NCI-H69 (cell line): Measurements from ENCODE around the gene POLR1B.
"Not testable (repeated sequence)": the region's sequence is repeated elsewhere in the genome, so short reads cannot be mapped to it uniquely, and the experiment has no call there.

ENCODE experiments used
- DNase-seq: peaks from one replicate; lab custom pipeline; 2025; lab: John Stamatoyannopoulos, UW

POLR1B gene

GRCh38 chr2:112601754-112602153 is 59.5 kb downstream of the POLR1B start:
- DNase-seq: peak; percentile 21

DNA sequence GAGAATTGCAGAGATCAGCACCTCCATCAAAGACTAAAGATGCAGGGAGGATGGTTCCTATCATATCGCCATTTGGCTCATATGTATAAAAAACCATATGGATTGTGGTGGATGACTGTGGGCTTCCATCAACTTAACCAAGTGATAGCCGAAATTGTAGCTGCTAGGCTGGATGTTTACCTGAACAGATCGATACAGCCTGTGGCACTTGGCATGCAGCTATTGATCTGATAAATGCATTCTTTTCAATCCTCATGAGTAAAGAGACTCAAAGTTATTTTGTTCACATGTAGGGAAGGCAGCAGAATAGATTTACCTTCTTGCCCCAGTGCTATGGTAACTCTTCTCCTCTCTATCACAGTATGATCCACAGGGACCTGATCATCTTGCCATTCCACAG is 60.7 kb downstream of the POLR1B start:
- no peak for DNase-seq

DNA sequence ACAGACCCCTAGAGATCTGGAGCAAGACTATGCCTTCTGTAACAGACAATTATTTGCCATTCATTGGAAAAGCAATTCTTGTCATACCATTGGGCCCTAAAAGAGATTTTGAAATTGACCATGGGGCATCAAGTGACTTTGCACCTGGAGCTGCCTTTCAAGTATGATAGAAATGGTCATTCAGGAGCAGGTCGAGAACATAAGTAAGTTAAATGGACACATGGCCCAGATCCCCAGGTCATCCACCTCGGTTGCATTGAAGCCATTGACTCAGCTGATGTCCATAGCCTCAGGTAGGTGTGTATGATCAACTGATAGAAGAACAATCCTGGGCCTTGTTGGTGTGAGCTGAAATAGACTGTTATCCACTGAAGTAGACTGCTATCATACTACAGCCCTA is 61.5 kb downstream of the POLR1B start:
- no peak for DNase-seq

GRCh38 chr2:112604952-112605351 is 62.7 kb downstream of the POLR1B start:
- no peak for DNase-seq

GRCh38 chr2:112605926-112606325 is 63.7 kb downstream of the POLR1B start:
- DNase-seq: no peak

DNA sequence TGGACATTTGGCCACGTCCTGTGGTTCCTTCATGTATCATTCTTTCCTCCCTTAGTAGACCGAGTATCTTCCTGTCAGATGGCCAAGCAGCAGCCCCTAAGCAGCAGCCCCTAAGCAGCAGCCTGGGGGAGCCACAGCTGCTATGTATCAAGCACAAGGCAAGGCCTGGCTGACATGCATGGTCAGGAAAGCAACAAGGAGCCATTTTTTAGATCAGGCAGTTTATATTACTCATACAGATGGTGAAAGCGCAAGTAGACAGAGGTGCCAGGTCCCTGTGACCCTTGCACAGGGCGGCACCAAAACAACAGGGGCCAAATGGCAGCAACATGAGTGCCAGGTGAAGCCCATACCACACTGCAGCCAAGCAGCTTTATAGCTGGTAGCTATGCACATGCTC is 64.3 kb downstream of the POLR1B start:
- no peak for DNase-seq

GRCh38 chr2:112607680-112608438 is 65.6 kb downstream of the POLR1B start:
- DNase-seq: no peak

DNA sequence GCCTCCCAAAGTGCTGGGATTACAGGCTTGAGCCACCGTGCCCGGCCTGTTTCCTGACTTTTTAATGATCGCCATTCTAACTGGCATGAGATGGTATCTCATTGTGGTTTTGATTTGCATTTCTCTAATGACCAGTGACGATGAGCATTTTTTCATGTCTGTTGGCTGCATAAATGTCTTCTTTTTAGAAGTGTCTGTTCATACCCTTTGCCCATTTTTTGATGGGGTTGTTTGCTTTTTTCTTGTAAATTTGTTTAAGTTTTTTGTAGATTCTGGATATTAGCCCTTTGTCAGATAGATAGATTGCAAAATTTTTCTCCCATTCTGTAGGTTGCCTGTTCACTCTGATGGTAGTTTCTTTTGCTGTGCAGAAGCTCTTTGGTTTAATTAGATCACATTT is 67.1 kb downstream of the POLR1B start:
- DNase-seq: not testable (repeated sequence)

DNA sequence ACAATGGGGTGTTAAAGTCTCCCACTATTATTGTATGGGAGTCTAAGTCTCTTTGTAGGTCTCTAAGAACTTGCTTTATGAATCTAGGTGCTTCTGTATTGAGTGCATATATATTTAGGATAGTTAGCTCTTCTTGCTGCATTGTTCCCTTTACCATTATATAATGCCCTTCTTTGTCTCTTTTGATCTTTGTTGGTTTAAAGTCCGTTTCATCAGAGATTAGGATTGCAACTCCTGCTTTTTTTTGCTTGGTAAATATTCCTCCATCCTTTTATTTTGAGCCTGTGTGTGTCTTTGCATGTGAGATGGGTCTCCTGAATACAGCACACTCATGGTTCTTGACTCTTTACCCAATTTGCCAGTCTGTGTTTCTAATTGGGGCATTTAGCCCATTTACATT is 70.0 kb downstream of the POLR1B start:
- DNase-seq: not testable (repeated sequence)

- DNase-seq: peak; percentile 35
These were observed 72.1 kb downstream of the POLR1B start for GRCh38 chr2:112614201-112614840.

DNA sequence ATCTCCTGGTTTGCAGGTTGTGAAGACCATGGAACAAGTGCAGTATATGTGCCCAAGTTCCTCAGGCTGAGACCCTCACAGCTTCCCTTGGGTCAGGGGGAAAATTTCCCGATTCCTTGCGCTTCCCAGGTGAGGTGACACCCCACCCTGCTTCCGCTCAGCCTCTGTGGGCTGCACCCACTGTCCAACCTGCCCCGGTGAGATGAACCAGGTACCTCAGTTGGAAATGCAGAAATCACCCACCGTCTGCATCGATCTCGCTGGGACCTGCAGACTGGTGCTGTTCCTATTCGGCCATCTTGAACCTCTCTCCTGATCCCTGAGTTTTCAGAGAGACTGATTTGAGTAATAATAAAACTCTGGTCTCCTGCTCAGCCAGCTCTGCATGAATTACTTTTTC is 72.8 kb downstream of the POLR1B start:
- no peak for DNase-seq

DNA sequence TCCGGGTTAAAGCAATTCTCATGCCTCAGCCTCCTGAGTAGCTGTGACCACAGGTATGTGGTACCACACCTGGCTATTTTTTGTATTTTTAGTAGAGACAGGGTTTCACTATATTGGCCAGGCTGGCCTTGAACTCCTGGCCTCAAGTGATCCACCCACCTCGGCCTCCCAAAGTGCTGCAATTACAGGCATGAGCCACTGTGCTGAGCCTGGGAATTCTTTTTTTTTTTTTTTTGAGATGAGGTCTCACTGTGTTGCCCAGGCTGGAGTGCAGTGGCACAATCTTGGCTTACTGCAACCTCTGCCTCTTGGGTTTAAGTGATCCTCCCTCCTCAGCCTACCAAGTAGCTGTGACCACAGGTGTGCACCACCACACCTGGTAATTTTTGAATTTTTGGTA is 73.5 kb downstream of the POLR1B start:
- not testable (repeated sequence) for DNase-seq

DNA sequence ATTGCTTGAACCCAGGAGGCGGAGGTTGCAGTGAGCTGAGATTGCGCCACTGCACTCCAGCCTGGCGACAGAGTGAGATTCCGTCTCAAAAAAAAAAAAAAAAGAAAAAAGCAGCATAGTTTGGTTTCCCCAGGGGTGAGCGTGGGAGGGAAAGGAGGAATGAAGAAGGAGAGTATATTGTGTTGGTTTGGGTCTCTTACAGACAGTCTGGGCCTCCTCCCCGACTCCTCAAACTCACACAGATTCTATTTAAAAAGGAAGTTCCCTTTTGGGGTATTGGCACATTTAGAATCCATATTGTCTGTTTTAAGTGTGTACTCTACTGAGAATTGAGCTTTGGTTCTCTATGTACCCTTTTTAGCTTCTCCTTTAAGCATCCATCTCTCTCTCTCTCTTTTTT is 76.1 kb downstream of the POLR1B start:
- no peak for DNase-seq

DNA sequence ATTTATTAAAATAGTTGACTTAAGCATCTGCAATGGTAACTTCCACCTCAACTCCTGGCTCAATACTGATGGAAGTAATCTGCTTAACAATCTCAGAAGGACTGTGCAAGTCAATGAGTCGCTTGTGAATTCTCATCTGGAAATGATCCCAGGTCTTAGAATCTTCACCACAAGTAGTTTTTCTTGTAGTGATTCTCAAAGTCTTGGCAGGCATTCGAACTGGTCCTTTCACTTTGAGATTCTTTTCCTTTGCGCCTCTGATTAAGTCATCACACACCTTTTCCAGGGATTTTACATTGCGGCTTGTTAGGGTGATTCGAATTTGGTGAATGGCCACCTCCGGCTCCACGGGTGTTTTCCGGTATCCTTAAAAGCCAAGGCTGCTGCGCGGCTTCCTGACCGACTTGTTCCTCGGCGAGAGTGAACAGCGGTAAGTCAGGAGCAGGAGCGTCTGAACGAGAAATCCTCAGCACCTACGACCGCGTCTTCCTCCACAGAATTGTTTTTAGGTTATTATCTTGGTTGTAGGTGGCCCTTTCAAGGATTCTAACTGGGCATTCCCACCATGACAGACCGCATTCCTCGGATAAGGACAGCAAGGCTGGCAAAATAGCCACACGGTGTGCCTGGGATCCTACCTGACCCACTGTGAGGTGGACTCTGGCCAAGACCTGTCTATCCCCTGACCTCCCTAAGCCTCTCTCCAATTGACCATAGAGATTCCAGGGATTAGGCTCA is 79.7 kb downstream of the POLR1B start:
- DNase-seq: no peak

DNA sequence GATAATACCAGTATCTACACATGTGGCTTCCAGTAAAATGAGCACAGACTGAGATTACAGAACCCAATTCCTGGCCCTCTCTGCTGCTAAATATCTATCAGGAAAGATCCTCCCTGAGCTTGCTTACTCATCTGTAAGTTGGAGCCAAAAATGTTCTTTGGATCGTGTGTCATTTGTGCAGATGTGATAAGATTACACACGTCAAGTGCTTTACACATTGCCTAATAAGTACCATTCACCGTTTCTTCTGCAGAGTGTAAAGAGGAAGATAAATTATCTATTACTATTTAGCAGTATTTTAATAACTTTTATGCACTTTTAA is 80.2 kb downstream of the POLR1B start:
- no peak for DNase-seq

DNA sequence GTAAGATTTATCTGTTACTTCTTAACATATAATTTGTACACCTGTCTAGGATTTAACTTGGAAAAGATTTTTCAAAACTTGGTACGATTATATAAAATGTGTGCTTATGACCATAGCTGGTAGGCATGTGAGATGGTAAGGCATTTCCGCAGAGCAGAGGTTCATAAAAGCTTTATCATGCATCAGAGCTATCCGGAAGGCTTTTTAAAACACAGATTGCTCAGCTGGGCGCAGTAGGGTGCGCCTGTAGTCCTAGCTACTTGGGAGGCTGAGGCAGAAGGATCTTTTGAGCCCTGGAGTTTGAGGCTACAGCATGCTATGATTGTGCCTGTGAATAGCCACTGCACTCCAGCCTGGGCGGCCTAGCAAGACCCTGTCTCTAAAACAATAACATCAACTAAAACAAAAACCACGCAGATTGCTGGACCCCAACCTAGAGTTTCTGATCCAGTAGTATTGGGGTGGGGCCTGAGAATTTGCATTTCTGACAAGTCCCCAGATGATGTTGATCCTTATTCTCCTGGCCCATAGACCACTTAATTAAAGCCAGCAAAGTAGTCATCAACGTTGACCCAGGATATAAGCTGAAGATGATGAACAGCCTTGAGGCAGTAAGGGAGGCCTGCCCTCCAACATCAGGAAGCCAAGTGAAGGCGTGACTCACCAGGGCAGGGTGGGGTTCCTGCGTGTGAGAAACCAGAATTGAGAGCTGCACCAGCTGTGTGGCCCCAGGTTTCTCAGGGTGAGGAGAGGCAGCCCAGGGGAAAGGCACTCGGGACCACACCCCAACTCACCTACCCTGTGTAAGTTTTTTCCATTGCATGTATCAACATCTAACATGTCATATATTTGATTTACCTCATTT is 81.9 kb downstream of the POLR1B start:
- no peak for DNase-seq

DNA sequence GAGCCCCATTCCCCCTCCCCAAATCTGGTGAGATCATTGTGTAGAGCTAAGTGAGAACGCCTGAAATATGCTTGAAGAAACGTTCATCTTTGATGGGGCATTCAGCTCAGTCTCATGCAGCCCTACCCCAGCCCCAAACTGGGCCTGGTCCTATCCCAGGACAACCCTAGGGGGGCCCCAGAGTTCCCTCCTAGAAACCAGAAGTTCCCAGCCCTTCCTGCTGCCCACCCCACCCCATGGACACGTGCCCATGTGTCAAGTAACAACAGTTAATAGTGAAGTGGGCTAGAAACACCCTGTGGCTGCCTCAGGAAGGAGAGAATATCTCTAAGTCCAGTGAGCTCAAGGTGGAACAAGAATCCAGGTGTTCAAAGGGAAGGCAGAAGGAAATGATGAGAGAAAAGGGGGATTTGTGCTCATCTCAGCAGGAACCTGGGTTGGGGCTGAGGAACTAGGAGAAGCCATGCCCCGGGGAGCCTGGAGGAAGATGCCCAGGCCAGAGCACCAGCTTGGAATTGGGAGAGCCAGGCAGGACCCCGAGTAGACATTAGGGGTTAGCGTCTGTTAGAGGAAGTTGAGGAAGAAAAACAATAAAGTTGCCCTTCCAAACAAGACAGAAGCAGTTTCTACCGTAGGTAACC is 83.3 kb downstream of the POLR1B start:
- no peak for DNase-seq

DNA sequence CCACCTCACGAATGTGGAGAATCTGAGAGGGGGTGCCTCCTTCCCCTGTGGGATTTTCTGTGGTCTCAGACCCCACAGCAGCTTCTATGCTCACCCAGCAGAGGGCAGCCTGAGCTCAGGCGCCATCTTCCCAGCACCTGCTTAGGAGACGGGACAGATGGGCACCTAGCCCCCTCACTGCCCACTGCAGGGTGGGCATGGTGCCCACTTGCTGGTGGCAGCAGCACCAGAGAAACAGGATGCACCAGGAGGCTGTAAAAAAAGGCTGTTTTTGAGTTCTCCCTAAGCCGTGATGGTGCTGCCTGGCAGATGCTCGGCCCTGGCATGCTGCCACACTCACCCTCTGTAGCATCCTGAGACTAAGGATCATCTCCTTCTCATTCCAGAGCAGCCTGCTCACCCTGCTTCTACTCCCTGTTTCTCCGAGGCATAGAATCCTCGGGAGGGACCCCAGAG is 84.4 kb downstream of the POLR1B start:
- peak; percentile 67 for DNase-seq
